GM12864 (cell line): Measurements from ENCODE around the gene TANGO6.

Experiments
- DNase-seq: peaks from one replicate; pipeline ENCODE4 v3.0.0-alpha.2; 2011; ENCODE audit warnings: low read depth
- H3K4me3 ChIP-seq: 2 replicates; pipeline ENCODE4 v1.5.1; 2011; ENCODE audit warnings: mild to moderate bottlenecking, low read depth, low read length, control low read depth
- CTCF ChIP-seq: IDR thresholded peaks from 2 replicates; pipeline ENCODE4 v1.5.1; 2011; ENCODE audit warnings: low read depth, mild to moderate bottlenecking, moderate library complexity, low read length, control low read depth, inconsistent platforms; ENCODE audit errors: missing control alignments

Gene TANGO6

GRCh38 chr16:69115837-69116236 is 272.5 kb downstream of the TANGO6 start:
- DNase-seq, result no peak
- TF ChIP-seq CTCF, result no peak
- no peak overlapping the region for H3K4me3 ChIP-seq

GRCh38 chr16:69116256-69116875 is 273.0 kb downstream of the TANGO6 start:
- DNase-seq, result no peak
- no peak overlapping the region for H3K4me3 ChIP-seq
- TF ChIP-seq CTCF, result no peak

GRCh38 chr16:69116906-69117305 is 273.6 kb downstream of the TANGO6 start:
- no peak for DNase-seq

GRCh38 chr16:69118468-69118867 is 275.1 kb downstream of the TANGO6 start:
- no peak overlapping the region for H3K4me3 ChIP-seq
- no peak for DNase-seq
- TF ChIP-seq CTCF, result no peak

More at GRCh38 chr16:69116906-69117305, 273.6 kb downstream of the TANGO6 start:
- no peak overlapping the region for H3K4me3 ChIP-seq
- no peak for TF ChIP-seq CTCF

GRCh38 chr16:69118994-69119393 is 275.7 kb downstream of the TANGO6 start:
- DNase-seq, result no peak
- H3K4me3 ChIP-seq, result no peak overlapping the region
- TF ChIP-seq CTCF, result no peak

GRCh38 chr16:69119536-69119935 is 276.2 kb downstream of the TANGO6 start:
- no peak for TF ChIP-seq CTCF
- no peak for DNase-seq
- no peak overlapping the region for H3K4me3 ChIP-seq

GRCh38 chr16:69120096-69120664 is 276.8 kb downstream of the TANGO6 start:
- H3K4me3 ChIP-seq, result no peak overlapping the region
- DNase-seq, result no peak
- TF ChIP-seq CTCF, result no peak
